ENCODE data around the gene TSPAN32. TPM values are rescaled to one million over a fixed set of nuclear protein-coding genes. Genes with fewer than 3 reads are reported as not detected.

TSPAN32 gene
- total and polyA plus RNA-seq, 10 of the 15 experiments (the other 5 are each of a cell fraction or from before 2014, with no cell fraction given): 0.08 TPM; not detected in 9

GRCh38 chr11:2305788-2306451, 4.1 kb downstream of the TSPAN32 start:
- Histone ChIP-seq H3K36me3 (ENCODE audit: control insufficient read depth in 2 of 2, insufficient read depth in 2 of 2, low read length in 1 of 2) (no peaks in the 10 kb centered on the region), H3K9ac (ENCODE audit: control insufficient read depth, insufficient read depth, low read length) (no peak overlapping the region), H3K4me1 (ENCODE audit: control insufficient read depth, insufficient read depth, low read length) (no peaks in the 10 kb centered on the region), H3K27ac (ENCODE audit: control insufficient read depth, insufficient read depth) (no peak overlapping the region), H3K27me3 (replicated peaks in 1 of 2; ENCODE audit: control insufficient read depth in 2 of 2, insufficient read depth in 2 of 2, low read length in 1 of 2) (no peaks in the 10 kb centered on the region; a peak in 1 of 4 replicates), H3K9me3 (replicated peaks; ENCODE audit: control insufficient read depth, insufficient read depth, low read length) (no peaks in the 10 kb centered on the region), H2AFZ (ENCODE audit: control insufficient read depth, low read depth, low read length) (no peak overlapping the region), H3K79me2 (ENCODE audit: control insufficient read depth, insufficient read depth, low read length) (no peaks in the 10 kb centered on the region), H3K4me2 (ENCODE audit: control insufficient read depth, insufficient read depth) (no peak overlapping the region), H4K20me1 (ENCODE audit: control insufficient read depth, insufficient read depth) (no peaks in the 10 kb centered on the region), H3K4me3 (no peak overlapping the region)
- ATAC-seq (peak; percentile 48), FAIRE-seq (no peak), DNase-seq (ENCODE audit: low read depth, low spot score) (no peak)
- BruUV-seq (replicated peaks): no TSS peak
- peak; percentile 84 for TF ChIP-seq BCL3 (IDR thresholded peaks at IDR 0.05; ENCODE audit: borderline replicate concordance, insufficient read depth, low read depth, low read length, poor library complexity, severe bottlenecking)
- TF ChIP-seq NFYA (IDR thresholded peaks at IDR 0.05; ENCODE audit: borderline replicate concordance, low read depth, low read length): no peak
- TF ChIP-seq TCF3 (IDR thresholded peaks at IDR 0.05; ENCODE audit: borderline replicate concordance, insufficient read depth, low read depth, low read length): no peak
- POLR2A ChIA-PET: interaction anchor here (0.7 to 1.4 kb wide), 2 partner anchors 94 to 114 kb away, joined by 3 to 4 read pairs; no protein-coding TSS in a partner anchor
- SMC1A ChIA-PET (ENCODE audit: uncharacterized antibody, unreplicated experiment): interaction anchor here (1.0 to 3.9 kb wide), 4 partner anchors 23 to 582 kb away, joined by 3 to 60 read pairs (median 10); partner anchors contain the start of gene TSSC4
- WGBS (ENCODE audit: insufficient coverage, insufficient replicate concordance, low lambda C conversion rate, missing lambda C conversion rate): 36% methylated on average over 12 of the region's 12 CpGs
- RAD21 ChIA-PET (ENCODE audit: unreplicated experiment): interaction anchor here (0.9 to 7.3 kb wide), 9 partner anchors 10 to 582 kb away, joined by 3 to 187 read pairs (median 5); partner anchors contain the start of gene TSSC4
- intact Hi-C loops (cut with micrococcal nuclease; ENCODE audit: unreplicated experiment) (loop anchor here (1.0 to 2.0 kb wide), 3 partner anchors 92 to 225 kb away; no protein-coding TSS in a partner anchor), in situ Hi-C loops (cut with MboI) (no loop called here)
- CTCF ChIA-PET: interaction anchor here (0.6 to 11.0 kb wide), 16 partner anchors 14 to 596 kb away, joined by 3 to 271 read pairs (median 4); partner anchors contain the start of gene TSSC4

Measured in GM12878 (cell line).